Activated B cell treated with CpG ODN at 0.5 μM for 24 hours (primary cell): ENCODE results near the gene TP53RK. TPM values are rescaled to one million over a fixed set of nuclear protein-coding genes. Genes with fewer than 3 reads are reported as not detected.

Source experiments
- ATAC-seq: fragments of 200-7000 bp; cut with Tn5 transposase; one replicate; pipeline ENCODE4 v1.10.0; 2021; ENCODE audit warnings: low read depth, mild to moderate bottlenecking, moderate library complexity
- CTCF ChIA-PET: fragments of 350-600 bp; sonication (Branson Sonifier 250); formaldehyde crosslinking; loops from one replicate; lab custom pipeline; 2021; ENCODE audit warnings: antibody characterized with exemption; lab: Charles Lee
- POLR2A ChIA-PET: fragments of 350-600 bp; sonication (Branson Sonifier 250); formaldehyde crosslinking; loops from one replicate; lab custom pipeline; 2021; ENCODE audit warnings: antibody characterized with exemption; lab: Charles Lee
- DNase-seq: peaks from one replicate; pipeline ENCODE4 v3.0.0; 2022
- H3K27ac Mint-ChIP-seq: one replicate; pipeline ENCODE4 v1.8.0; 2020; ENCODE audit warnings: mixed read lengths
- H3K27me3 Mint-ChIP-seq: one replicate; pipeline ENCODE4 v1.8.0; 2021; ENCODE audit warnings: mixed read lengths
- H3K36me3 Mint-ChIP-seq: one replicate; pipeline ENCODE4 v1.8.0; 2021; ENCODE audit warnings: low read depth, mixed read lengths
- H3K4me1 Mint-ChIP-seq: one replicate; pipeline ENCODE4 v1.8.0; 2021; ENCODE audit warnings: mixed read lengths
- H3K4me3 Mint-ChIP-seq: one replicate; pipeline ENCODE4 v1.8.0; 2020; ENCODE audit warnings: mild to moderate bottlenecking, mixed read lengths
- H3K9me3 Mint-ChIP-seq: one replicate; pipeline ENCODE4 v1.8.0; 2020; ENCODE audit warnings: mixed read lengths
- intact Hi-C: fragments of 100-400 bp; cut with micrococcal nuclease; formaldehyde crosslinking; loops from one replicate; pipeline ENCODE4 v1.15.1; 2024
- total RNA-seq: library from RNA; stranded (reverse); gene quantifications from 2 replicates; pipeline ENCODE4 v1.2.3, GENCODE V29; 2022
- TF ChIP-seq, protein P1 (sequence below): fragments of 200-600 bp; IDR thresholded peaks from one replicate; pipeline ENCODE4 v1.8.0; 2022; ENCODE audit warnings: antibody characterized with exemption, mild to moderate bottlenecking

Gene TP53RK
- 18.6 and 18.8 TPM in 2 replicates for total RNA-seq

DNA sequence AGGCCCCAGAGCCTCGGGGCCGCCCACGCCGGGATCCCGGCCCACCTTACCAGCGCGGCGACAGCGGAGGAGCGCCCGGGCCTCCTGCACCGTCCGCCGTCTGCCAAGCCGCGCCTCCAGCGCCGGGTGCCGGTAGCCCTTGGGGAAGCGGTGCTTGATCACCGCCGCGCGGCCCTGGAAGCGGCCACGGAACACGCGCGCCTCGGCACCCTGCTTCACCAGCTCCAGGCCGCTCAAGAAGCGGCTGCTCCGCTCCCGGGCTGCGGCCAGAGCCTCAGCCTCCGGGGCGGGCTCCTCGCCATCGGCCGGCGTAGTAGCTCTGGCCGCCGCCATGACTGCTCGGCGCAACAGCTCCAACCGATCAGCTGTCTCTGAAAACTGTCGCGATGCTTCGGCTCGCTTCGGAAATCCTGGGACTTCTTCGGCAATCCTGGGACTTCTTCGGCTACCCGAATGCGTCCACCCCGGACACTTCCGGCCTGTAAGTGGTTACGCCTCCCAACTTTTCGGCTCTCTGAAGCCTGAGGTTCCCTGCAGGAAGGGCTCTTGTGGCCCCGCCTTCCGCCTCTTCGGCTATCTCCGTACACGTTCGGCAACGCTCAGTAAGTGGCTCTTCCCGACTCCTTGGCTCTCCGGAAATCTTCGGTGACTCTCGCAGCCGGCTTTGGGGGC, at the start of gene TP53RK:
TSS of gene TP53RK (minus strand) at position 363 of the 672 bp plus-strand sequence. CDS start at position 333, 30 bp downstream.
- Mint-ChIP-seq H3K4me1 (peaks cover 43% of the 10 kb centered on the region), H3K27me3 (no peaks in the 10 kb centered on the region), H3K36me3 (peaks cover 30% of the 10 kb centered on the region), H3K4me3 (peak within 1 kb of the TSS; percentile 97), H3K27ac (peak within 1 kb of the TSS; percentile 95), H3K9me3 (no peaks in the 10 kb centered on the region)
- POLR2A ChIA-PET = interaction anchor here (0.6 to 1.6 kb wide), 5 partner anchors 10 to 808 kb away, joined by 3 to 4 read pairs (median 3); partner anchors contain the start of gene ZSWIM1
- intact Hi-C loops = loop anchor here (1.0 to 10.0 kb wide), 3 partner anchors 283 to 1804 kb away; partner anchors contain the start of genes ELMO2, SLC12A5 and YWHAB
- TF ChIP-seq, protein P1, sequence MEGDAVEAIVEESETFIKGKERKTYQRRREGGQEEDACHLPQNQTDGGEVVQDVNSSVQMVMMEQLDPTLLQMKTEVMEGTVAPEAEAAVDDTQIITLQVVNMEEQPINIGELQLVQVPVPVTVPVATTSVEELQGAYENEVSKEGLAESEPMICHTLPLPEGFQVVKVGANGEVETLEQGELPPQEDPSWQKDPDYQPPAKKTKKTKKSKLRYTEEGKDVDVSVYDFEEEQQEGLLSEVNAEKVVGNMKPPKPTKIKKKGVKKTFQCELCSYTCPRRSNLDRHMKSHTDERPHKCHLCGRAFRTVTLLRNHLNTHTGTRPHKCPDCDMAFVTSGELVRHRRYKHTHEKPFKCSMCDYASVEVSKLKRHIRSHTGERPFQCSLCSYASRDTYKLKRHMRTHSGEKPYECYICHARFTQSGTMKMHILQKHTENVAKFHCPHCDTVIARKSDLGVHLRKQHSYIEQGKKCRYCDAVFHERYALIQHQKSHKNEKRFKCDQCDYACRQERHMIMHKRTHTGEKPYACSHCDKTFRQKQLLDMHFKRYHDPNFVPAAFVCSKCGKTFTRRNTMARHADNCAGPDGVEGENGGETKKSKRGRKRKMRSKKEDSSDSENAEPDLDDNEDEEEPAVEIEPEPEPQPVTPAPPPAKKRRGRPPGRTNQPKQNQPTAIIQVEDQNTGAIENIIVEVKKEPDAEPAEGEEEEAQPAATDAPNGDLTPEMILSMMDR = no peak
- ATAC-seq (peak; percentile 97), DNase-seq (peak; percentile 89)
- CTCF ChIA-PET = interaction anchor here (2.0 kb wide), 1 partner anchor 9 kb away, joined by 11 read pairs; no protein-coding TSS in a partner anchor

DNA sequence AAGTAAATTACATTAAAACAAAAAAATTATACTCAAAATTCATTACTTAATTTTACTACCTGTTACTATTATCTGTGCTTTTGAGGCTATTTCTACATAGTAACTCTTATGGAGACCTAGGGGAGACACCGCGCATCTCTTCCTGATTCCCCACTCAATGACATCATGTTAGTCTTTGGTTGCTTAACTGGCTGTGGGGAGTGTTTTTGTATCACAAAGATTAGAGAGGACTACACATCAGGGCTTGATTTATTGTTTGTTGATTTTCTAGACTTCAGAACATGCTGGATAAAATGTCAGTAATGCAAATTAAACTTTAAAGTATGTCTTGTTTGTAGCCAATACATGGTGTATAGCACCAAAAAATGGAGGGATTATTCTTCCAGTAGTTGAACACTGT, 46.2 kb upstream of the TP53RK start:
- intact Hi-C loops = no loop called here
- H3K27ac Mint-ChIP-seq = no peak overlapping the region
- H3K4me1 Mint-ChIP-seq = no peaks in the 10 kb centered on the region
- no peaks in the 10 kb centered on the region for H3K36me3 Mint-ChIP-seq
- no peak overlapping the region for H3K4me3 Mint-ChIP-seq
- peaks cover 2% of the 10 kb centered on the region for H3K9me3 Mint-ChIP-seq
- ChIA-PET POLR2A (no interaction called here), CTCF (no interaction called here)
- TF ChIP-seq, protein P1 = no peak
- ATAC-seq (no peak), DNase-seq (no peak)
- H3K27me3 Mint-ChIP-seq = peaks cover 18% of the 10 kb centered on the region

DNA sequence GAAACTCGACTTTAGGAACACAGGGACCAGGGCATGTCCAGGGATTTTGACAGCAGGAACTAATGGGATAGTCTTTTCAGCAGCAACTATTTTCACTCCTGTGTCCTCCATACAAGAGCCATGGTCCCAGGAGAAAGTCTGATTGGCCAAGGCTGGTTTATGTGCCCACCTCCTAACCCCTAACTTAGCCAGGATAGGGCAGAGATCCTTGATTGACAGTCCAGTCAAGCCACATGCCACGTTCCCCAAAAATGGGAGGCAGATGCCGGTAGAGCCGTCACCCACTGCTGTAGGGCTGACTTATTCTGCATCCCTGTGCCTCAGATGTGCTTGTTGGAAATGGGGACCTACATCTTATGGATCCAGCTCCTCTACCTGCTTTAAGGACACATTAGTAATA, 42.5 kb upstream of the TP53RK start:
- ChIA-PET CTCF (no interaction called here), POLR2A (no interaction called here)
- TF ChIP-seq, protein P1 = no peak
- ATAC-seq (no peak), DNase-seq (no peak)
- intact Hi-C loops = no loop called here
- Mint-ChIP-seq H3K27me3 (peaks cover 15% of the 10 kb centered on the region), H3K4me1 (no peaks in the 10 kb centered on the region), H3K9me3 (no peaks in the 10 kb centered on the region), H3K4me3 (no peak overlapping the region), H3K36me3 (no peaks in the 10 kb centered on the region), H3K27ac (no peak overlapping the region)

DNA sequence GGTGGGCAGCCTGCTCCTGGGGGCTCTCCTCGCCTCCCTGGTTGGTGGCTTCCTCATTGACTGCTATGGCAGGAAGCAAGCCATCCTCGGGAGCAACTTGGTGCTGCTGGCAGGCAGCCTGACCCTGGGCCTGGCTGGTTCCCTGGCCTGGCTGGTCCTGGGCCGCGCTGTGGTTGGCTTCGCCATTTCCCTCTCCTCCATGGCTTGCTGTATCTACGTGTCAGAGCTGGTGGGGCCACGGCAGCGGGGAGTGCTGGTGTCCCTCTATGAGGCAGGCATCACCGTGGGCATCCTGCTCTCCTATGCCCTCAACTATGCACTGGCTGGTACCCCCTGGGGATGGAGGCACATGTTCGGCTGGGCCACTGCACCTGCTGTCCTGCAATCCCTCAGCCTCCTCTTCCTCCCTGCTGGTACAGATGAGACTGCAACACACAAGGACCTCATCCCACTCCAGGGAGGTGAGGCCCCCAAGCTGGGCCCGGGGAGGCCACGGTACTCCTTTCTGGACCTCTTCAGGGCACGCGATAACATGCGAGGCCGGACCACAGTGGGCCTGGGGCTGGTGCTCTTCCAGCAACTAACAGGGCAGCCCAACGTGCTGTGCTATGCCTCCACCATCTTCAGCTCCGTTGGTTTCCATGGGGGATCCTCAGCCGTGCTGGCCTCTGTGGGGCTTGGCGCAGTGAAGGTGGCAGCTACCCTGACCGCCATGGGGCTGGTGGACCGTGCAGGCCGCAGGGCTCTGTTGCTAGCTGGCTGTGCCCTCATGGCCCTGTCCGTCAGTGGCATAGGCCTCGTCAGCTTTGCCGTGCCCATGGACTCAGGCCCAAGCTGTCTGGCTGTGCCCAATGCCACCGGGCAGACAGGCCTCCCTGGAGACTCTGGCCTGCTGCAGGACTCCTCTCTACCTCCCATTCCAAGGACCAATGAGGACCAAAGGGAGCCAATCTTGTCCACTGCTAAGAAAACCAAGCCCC, 36.2 kb upstream of the TP53RK start:
- Mint-ChIP-seq H3K9me3 (peaks cover under 1% of the 10 kb centered on the region), H3K4me1 (no peaks in the 10 kb centered on the region), H3K27me3 (peaks cover 9% of the 10 kb centered on the region), H3K36me3 (no peaks in the 10 kb centered on the region), H3K4me3 (no peak overlapping the region), H3K27ac (no peak overlapping the region)
- ATAC-seq = no peak
- TF ChIP-seq, protein P1 = no peak
- intact Hi-C loops = no loop called here
- POLR2A ChIA-PET = no interaction called here
- CTCF ChIA-PET = no interaction called here
- DNase-seq = no peak
